Activated T-cell treated with anti-CD3 and anti-CD28 coated beads for 48 hours (primary cell): ENCODE data around the gene BPHL.
"Not testable (repeated sequence)": the region's sequence is repeated elsewhere in the genome, so short reads cannot be mapped to it uniquely, and the experiment has no call there.

Source experiments
- DNase-seq: peaks from one replicate; pipeline ENCODE4 v3.0.0-alpha.2; 2020; ENCODE audit warnings: low read depth

The BPHL gene

GRCh38 chr6:3118353-3119039, at the start of gene BPHL:
Gene BPHL, plus strand, starts transcription at chr6:3118711. Its CDS starts 30 bp downstream, at chr6:3118741.
- DNase-seq: peak; percentile 100

- DNase-seq: no peak
Observed at GRCh38 chr6:3071568-3071967, 46.9 kb upstream of the BPHL start.

GRCh38 chr6:3072798-3073197, 45.7 kb upstream of the BPHL start:
- no peak for DNase-seq

GRCh38 chr6:3073382-3073781, 45.1 kb upstream of the BPHL start:
- DNase-seq: no peak

GRCh38 chr6:3075772-3076113, 42.8 kb upstream of the BPHL start:
- no peak for DNase-seq

- DNase-seq: no peak
Observed at GRCh38 chr6:3076320-3076719, 42.2 kb upstream of the BPHL start.

GRCh38 chr6:3077430-3077829, 41.1 kb upstream of the BPHL start:
- DNase-seq: no peak

- not testable (repeated sequence) for DNase-seq
Observed at GRCh38 chr6:3078952-3079351, 39.6 kb upstream of the BPHL start.

GRCh38 chr6:3079682-3080081, 38.8 kb upstream of the BPHL start:
- DNase-seq: no peak

- no peak for DNase-seq
Observed at GRCh38 chr6:3081960-3082359, 36.6 kb upstream of the BPHL start.

GRCh38 chr6:3085074-3085473, 33.4 kb upstream of the BPHL start:
- DNase-seq: no peak

- no peak for DNase-seq
Observed at GRCh38 chr6:3086282-3086946, 32.1 kb upstream of the BPHL start.

- no peak for DNase-seq
Observed at GRCh38 chr6:3088446-3088845, 30.1 kb upstream of the BPHL start.

- no peak for DNase-seq
Observed at GRCh38 chr6:3088968-3089367, 29.5 kb upstream of the BPHL start.

- DNase-seq: no peak
Observed at GRCh38 chr6:3090013-3090412, 28.5 kb upstream of the BPHL start.

GRCh38 chr6:3094815-3095214, 23.7 kb upstream of the BPHL start:
- no peak for DNase-seq

GRCh38 chr6:3102875-3103274, 15.6 kb upstream of the BPHL start:
- DNase-seq: no peak

- no peak for DNase-seq
Observed at GRCh38 chr6:3108746-3109414, 9.6 kb upstream of the BPHL start.

GRCh38 chr6:3109761-3110160, 8.8 kb upstream of the BPHL start:
- no peak for DNase-seq

GRCh38 chr6:3114377-3114776, 4.1 kb upstream of the BPHL start:
- no peak for DNase-seq

GRCh38 chr6:3117912-3118352, 579 bp upstream of the BPHL start:
- DNase-seq: no peak

GRCh38 chr6:3119040-3119723, 671 bp downstream of the BPHL start:
- no peak for DNase-seq

- DNase-seq: no peak
Observed at GRCh38 chr6:3120765-3121089, 2.2 kb downstream of the BPHL start.
